A549 (cell line): Measurements from ENCODE around the gene DCAF15. TPM values are rescaled to one million over a fixed set of nuclear protein-coding genes. Genes with fewer than 3 reads are reported as not detected.

Experiments used
- ATAC-seq, 2 experiments: fragments of 200-7000 bp in 1 of 2; fragments of >200 bp in 1 of 2; cut with Nextera tagmentation in 1 of 2; cut with Tn5 transposase in 1 of 2; 3 replicates each; pipeline versions ENCODE4 v1.8.0 to v1.9.1; 2018 to 2020; ENCODE audit warnings: mild to moderate bottlenecking in 1 of 2, moderate library complexity in 1 of 2
- CTCF ChIA-PET: fragments of 300-600 bp; sonication (Branson Sonifier 250); formaldehyde crosslinking; extraction: SDS; loops from one replicate; lab custom pipeline; 2021; ENCODE audit warnings: antibody characterized with exemption, inconsistent platforms; lab: Yijun Ruan, JAX
- POLR2A ChIA-PET: fragments of 350-600 bp; formaldehyde crosslinking; extraction: SDS; loops from one replicate; lab custom pipeline; 2021; ENCODE audit warnings: antibody characterized with exemption, inconsistent platforms; lab: Yijun Ruan, JAX
- DNase-seq, 2 experiments: peaks; one replicate each; pipeline versions ENCODE4 v3.0.0 to v3.0.0-alpha.2; 2011 to 2016; ENCODE audit warnings: low read depth in 1 of 2, low spot score in 1 of 2
- FAIRE-seq: peaks from 2 replicates; lab custom pipeline; 2011; peaks lifted over from hg19 to GRCh38; lab: Jason Lieb, UNC
- H3K27ac ChIP-seq, 2 experiments: fragments of >200 bp; sonication (Bioruptor Twin); formaldehyde crosslinking; 3 replicates each; pipeline ENCODE4 v1.5.1; 2016 to 2017
- H3K4me1 ChIP-seq: fragments of >200 bp; sonication (Bioruptor Twin); formaldehyde crosslinking; 3 replicates; pipeline ENCODE4 v1.6.1; 2016
- H3K4me2 ChIP-seq: fragments of >200 bp; sonication (Bioruptor Twin); formaldehyde crosslinking; 3 replicates; pipeline ENCODE4 v1.6.1; 2016
- H3K4me3 ChIP-seq: fragments of >200 bp; sonication (Bioruptor Twin); formaldehyde crosslinking; 3 replicates; pipeline ENCODE4 v1.5.1; 2016
- H3K9me3 ChIP-seq: fragments of >200 bp; sonication (Bioruptor Twin); formaldehyde crosslinking; 3 replicates; pipeline ENCODE4 v1.6.1; 2016
- ATOH8 ChIP-seq: fragments of 250-450 bp; sonication (Bioruptor Pico); IDR thresholded peaks from 2 replicates; pipeline ENCODE4 v1.5.0; 2020; ENCODE audit warnings: low read depth, mild to moderate bottlenecking, moderate library complexity
- BCL3 ChIP-seq: fragments of >200 bp; sonication (Bioruptor Twin); formaldehyde crosslinking; IDR thresholded peaks from 3 replicates; pipeline ENCODE4 v1.6.1; 2016
- BHLHE40 ChIP-seq: IDR thresholded peaks from 2 replicates; pipeline ENCODE4 v1.6.1; 2012; ENCODE audit warnings: low read depth, low read length, inconsistent platforms
- CBX8 ChIP-seq: fragments of 200-600 bp; sonication (generic); IDR thresholded peaks from 2 replicates; pipeline ENCODE4 v1.6.1; 2016
- CHD2 ChIP-seq: fragments of 150-350 bp; IDR thresholded peaks from 2 replicates; pipeline ENCODE4 v1.6.1; 2014; ENCODE audit warnings: low read length; ENCODE audit not compliant: partially characterized antibody
- CHD4 ChIP-seq: fragments of 200-600 bp; sonication (generic); IDR thresholded peaks from 2 replicates; pipeline ENCODE4 v1.6.1; 2016; ENCODE audit warnings: antibody characterized with exemption, mild to moderate bottlenecking, borderline replicate concordance
- E2F6 ChIP-seq: IDR thresholded peaks from 2 replicates; pipeline ENCODE4 v1.6.1; 2012; ENCODE audit warnings: low read depth, borderline replicate concordance
- EP300 ChIP-seq, 2 experiments: fragments of >200 bp; sonication (Bioruptor Twin); formaldehyde crosslinking; IDR thresholded peaks; 2 replicates in 1 of 2; 3 replicates in 1 of 2; pipeline ENCODE4 v1.6.1; 2016 to 2017
- ESRRA ChIP-seq: fragments of 150-350 bp; IDR thresholded peaks from 2 replicates; pipeline ENCODE4 v1.6.1; 2014; ENCODE audit warnings: mild to moderate bottlenecking, low read length, borderline replicate concordance
- GATA3 ChIP-seq: IDR thresholded peaks from 2 replicates; pipeline ENCODE4 v1.6.1; 2012; ENCODE audit warnings: borderline replicate concordance
- HDAC2 ChIP-seq: fragments of 200-600 bp; sonication (generic); IDR thresholded peaks from 2 replicates; pipeline ENCODE4 v1.6.1; 2016
- HES2 ChIP-seq: fragments of >200 bp; sonication (Bioruptor Twin); formaldehyde crosslinking; IDR thresholded peaks from 2 replicates; pipeline ENCODE4 v1.6.1; 2016
- HEYL ChIP-seq: fragments of 250-450 bp; sonication (Bioruptor Pico); IDR thresholded peaks from 2 replicates; pipeline ENCODE4 v1.8.0; 2021; ENCODE audit warnings: mild to moderate bottlenecking, moderate library complexity
- HMGXB4 ChIP-seq: fragments of 250-450 bp; sonication (Bioruptor Pico); IDR thresholded peaks from 2 replicates; pipeline ENCODE4 v1.5.0; 2021; ENCODE audit warnings: mild to moderate bottlenecking, moderate library complexity, borderline replicate concordance
- HOXA7 ChIP-seq: fragments of 250-450 bp; sonication (Bioruptor Pico); IDR thresholded peaks from 2 replicates; pipeline ENCODE4 v1.5.0; 2020; ENCODE audit warnings: mild to moderate bottlenecking, moderate library complexity
- HOXB13 ChIP-seq: fragments of 250-450 bp; sonication (Bioruptor Pico); IDR thresholded peaks from 2 replicates; pipeline ENCODE4 v1.5.0; 2020; ENCODE audit warnings: low read depth, mild to moderate bottlenecking, moderate library complexity
- HOXB5 ChIP-seq: fragments of 250-450 bp; sonication (Bioruptor Pico); IDR thresholded peaks from 2 replicates; pipeline ENCODE4 v1.5.0; 2020; ENCODE audit warnings: mild to moderate bottlenecking, moderate library complexity
- JUN ChIP-seq, 2 experiments: fragments of >200 bp; sonication (Bioruptor Twin); formaldehyde crosslinking; IDR thresholded peaks; 2 replicates in 1 of 2; 3 replicates in 1 of 2; pipeline ENCODE4 v1.6.1; 2016 to 2017
- MAX ChIP-seq: IDR thresholded peaks from 2 replicates; pipeline ENCODE4 v1.6.1; 2012
- MAZ ChIP-seq: fragments of 150-350 bp; IDR thresholded peaks from 2 replicates; pipeline ENCODE4 v1.6.1; 2014; ENCODE audit warnings: antibody characterized with exemption, low read depth, low read length, borderline replicate concordance
- NPAS2 ChIP-seq: fragments of 250-450 bp; sonication (Bioruptor Pico); IDR thresholded peaks from 2 replicates; pipeline ENCODE4 v1.8.0; 2022; ENCODE audit warnings: mild to moderate bottlenecking, moderate library complexity, borderline replicate concordance
- NR3C1 ChIP-seq: fragments of >200 bp; sonication (Bioruptor Twin); formaldehyde crosslinking; IDR thresholded peaks from 3 replicates; pipeline ENCODE4 v1.6.1; 2017
- PHF8 ChIP-seq: fragments of 200-600 bp; sonication (generic); IDR thresholded peaks from 2 replicates; pipeline ENCODE4 v1.6.1; 2016; ENCODE audit warnings: low read depth, mild to moderate bottlenecking, antibody characterized with exemption, moderate library complexity, borderline replicate concordance
- POLR2AphosphoS2 ChIP-seq: conservative IDR thresholded peaks from 2 replicates; pipeline ENCODE4 v1.6.1; 2012; ENCODE audit warnings: low read length, improper control_type of control experiment, inconsistent platforms
- RCOR1 ChIP-seq: fragments of 150-350 bp; IDR thresholded peaks from 2 replicates; pipeline ENCODE4 v1.6.1; 2014; ENCODE audit warnings: antibody characterized with exemption, low read length, low read depth
- RFX5 ChIP-seq: fragments of 450-650 bp; IDR thresholded peaks from 2 replicates; pipeline ENCODE4 v1.7.1; 2014; ENCODE audit warnings: antibody characterized with exemption, mild to moderate bottlenecking, moderate library complexity
- SMC3 ChIP-seq: fragments of >200 bp; sonication (Bioruptor Twin); formaldehyde crosslinking; IDR thresholded peaks from 3 replicates; pipeline ENCODE4 v1.6.1; 2018; ENCODE audit warnings: inconsistent platforms
- SREBF2 ChIP-seq: fragments of 450-650 bp; IDR thresholded peaks from 2 replicates; pipeline ENCODE4 v1.6.1; 2014; ENCODE audit warnings: mild to moderate bottlenecking, moderate library complexity
- USF2 ChIP-seq: fragments of 450-650 bp; IDR thresholded peaks from 2 replicates; pipeline ENCODE4 v1.6.1; 2014; ENCODE audit warnings: antibody characterized with exemption
- ZC3H11A ChIP-seq: fragments of 450-650 bp; IDR thresholded peaks from 2 replicates; pipeline ENCODE4 v1.6.1; 2014; ENCODE audit warnings: antibody characterized with exemption, mild to moderate bottlenecking
- ZFP36 ChIP-seq: fragments of 450-650 bp; IDR thresholded peaks from 2 replicates; pipeline ENCODE4 v1.6.1; 2014; ENCODE audit warnings: borderline replicate concordance; ENCODE audit not compliant: partially characterized antibody
- ZNF302 ChIP-seq: fragments of 250-450 bp; sonication (Bioruptor Pico); IDR thresholded peaks from 2 replicates; pipeline ENCODE4 v1.9.0; 2021; ENCODE audit warnings: inconsistent platforms, mild to moderate bottlenecking, moderate library complexity
- WGBS: methylation state at CpG from one replicate; pipeline ENCODE4 v1.1.6; 2017; ENCODE audit errors: missing lambda C conversion rate; 5-methylcytosine and 5-hydroxymethylcytosine counted together
- polyA plus RNA-seq, 4 experiments: library from polyadenylated mRNA; depleted of rRNA in 3 of 4; stranded (reverse); fragments of >200 nt; fragmentation: RNase III in 1 of 4; extraction: RNeasy Plus Mini Kit Qiagen cat#74134 plus additional on column Dnase treatment in 1 of 4; gene quantifications; 2 replicates in 3 of 4; 3 replicates in 1 of 4; pipeline ENCODE4 v1.2.3, GENCODE V29; 2011 to 2017

DCAF15 gene
- polyA plus RNA-seq, 2 of the 4 experiments (the other 2 are of a cell fraction): 10.2 to 23.0 TPM

- Histone ChIP-seq H3K4me2 (no peak overlapping the region), H3K27ac (no peak overlapping the region), H3K4me1 (peaks cover 5% of the 10 kb centered on the region; the same call in 1 of the 3 replicates), H3K9me3 (no peaks in the 10 kb centered on the region), H3K4me3 (no peak overlapping the region)
- CTCF ChIA-PET: interaction anchor here (0.6 to 0.8 kb wide), 2 partner anchors 16 to 75 kb away, joined by 3 to 5 read pairs; partner anchors contain the start of gene IL27RA
- POLR2A ChIA-PET: no interaction called here
- WGBS: 85% methylated on average over 7 of the region's 8 CpGs
- no peak for DNase-seq
- TF ChIP-seq CHD4: no peak
- TF ChIP-seq ZFP36: no peak
- TF ChIP-seq ZC3H11A: no peak
- TF ChIP-seq ATOH8 (CRISPR knock-in tag): no peak
- no peak for TF ChIP-seq BHLHE40
- TF ChIP-seq PHF8: no peak
- no peak for TF ChIP-seq HEYL (CRISPR knock-in tag)
- no peak for TF ChIP-seq HES2
- TF ChIP-seq MAX: no peak
- no peak for TF ChIP-seq NPAS2 (CRISPR knock-in tag)
- no peak for TF ChIP-seq SREBF2
- TF ChIP-seq E2F6: no peak
- TF ChIP-seq HMGXB4: no peak
- TF ChIP-seq SMC3: no peak
- TF ChIP-seq JUN (IDR thresholded peaks at IDR 0.05): no peak
- TF ChIP-seq CBX8: no peak
- no peak for TF ChIP-seq EP300 (IDR thresholded peaks at IDR 0.05)
- no peak for TF ChIP-seq NR3C1
- TF ChIP-seq ZNF302 (CRISPR knock-in tag): no peak
- ATAC-seq: no peak
- no peak for FAIRE-seq
Measured at GRCh38 chr19:13957051-13957450, 4.7 kb downstream of the DCAF15 start.

GRCh38 chr19:13958043-13958442 is 5.7 kb downstream of the DCAF15 start:
- ChIA-PET CTCF (interaction anchor here (1.1 to 1.6 kb wide), 2 partner anchors 19 to 99 kb away, joined by 3 read pairs; no protein-coding TSS in a partner anchor), POLR2A (no interaction called here)
- Histone ChIP-seq H3K27ac (no peak overlapping the region), H3K4me1 (peaks cover 5% of the 10 kb centered on the region; the same call in 1 of the 3 replicates), H3K4me2 (no peak overlapping the region), H3K9me3 (no peaks in the 10 kb centered on the region), H3K4me3 (no peak overlapping the region)
- 85% methylated on average over 12 of the region's 12 CpGs for WGBS
- no peak for DNase-seq
- ATAC-seq: no peak
- TF ChIP-seq ESRRA: no peak
- TF ChIP-seq HOXA7 (CRISPR knock-in tag): no peak
- no peak for TF ChIP-seq MAZ
- no peak for TF ChIP-seq NR3C1
- TF ChIP-seq RFX5: no peak
- no peak for TF ChIP-seq BCL3
- TF ChIP-seq USF2: no peak
- no peak for TF ChIP-seq EP300 (IDR thresholded peaks at IDR 0.05)
- TF ChIP-seq POLR2AphosphoS2: no peak
- TF ChIP-seq HDAC2: no peak
- TF ChIP-seq SMC3: no peak
- TF ChIP-seq HOXB5 (CRISPR knock-in tag): no peak
- TF ChIP-seq RCOR1: no peak
- TF ChIP-seq GATA3: no peak
- no peak for TF ChIP-seq HOXB13 (CRISPR knock-in tag)
- TF ChIP-seq CHD2: no peak
- TF ChIP-seq HES2: no peak
- FAIRE-seq: no peak
